GM19467 (cell line): ENCODE results near the gene CARHSP1.
A peak's percentile ranks its signal among the peaks of the same experiment; 100 is the strongest.
"Not testable (repeated sequence)": the region's sequence is repeated elsewhere in the genome, so short reads cannot be mapped to it uniquely, and the experiment has no call there.

ENCODE experiments used
- ATAC-seq: cut with Tn5 transposase; IDR thresholded peaks from one replicate; pipeline ENCODE4 v1.9.1; 2021; ENCODE audit warnings: mild to moderate bottlenecking, moderate library complexity; ENCODE audit not compliant: unreplicated experiment

Gene CARHSP1

GRCh38 chr16:8873866-8874195 is 5.0 kb upstream of the CARHSP1 start:
- ATAC-seq = not testable (repeated sequence)

DNA sequence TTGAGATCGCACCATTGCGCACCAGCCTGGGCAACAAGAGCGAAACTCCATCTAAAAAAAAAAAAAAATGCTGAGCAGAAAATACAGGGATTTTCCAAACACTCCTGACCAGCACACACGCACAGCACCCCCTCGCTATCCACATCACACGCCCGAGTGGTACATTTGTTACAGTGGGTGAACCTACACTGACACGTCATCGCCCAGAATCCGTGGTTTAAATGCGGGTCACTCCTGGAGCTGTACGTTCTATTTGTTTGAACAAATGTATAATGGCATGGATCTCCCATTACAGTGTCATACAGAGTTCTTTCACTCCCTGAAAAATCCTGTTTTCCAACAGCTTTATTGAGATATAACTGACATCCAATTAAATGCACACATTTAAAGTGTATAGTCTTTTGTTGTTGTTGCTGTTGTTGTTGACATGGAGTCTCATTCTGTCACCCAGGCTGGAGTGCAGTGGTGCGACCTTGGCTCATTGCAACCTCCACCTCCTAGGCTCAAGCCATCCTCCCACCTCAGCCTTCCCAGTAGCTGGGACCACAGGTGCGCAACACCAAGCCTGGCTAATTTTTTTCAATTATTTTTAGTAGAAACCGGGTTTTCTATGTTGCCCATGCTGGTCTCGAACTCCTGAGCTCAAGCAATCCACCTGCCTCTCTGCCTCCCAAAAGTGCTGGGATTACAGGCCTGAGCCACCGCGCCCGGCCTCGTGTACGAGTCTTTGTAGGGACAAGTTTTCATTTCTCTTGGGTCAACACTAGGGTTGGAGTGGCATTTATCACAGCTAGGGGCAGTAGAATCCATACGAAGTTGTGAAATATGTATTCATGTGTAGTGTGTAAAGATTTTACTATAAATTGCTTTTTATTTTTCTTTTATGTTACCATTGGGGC is 4.4 kb upstream of the CARHSP1 start:
- no peak for ATAC-seq

DNA sequence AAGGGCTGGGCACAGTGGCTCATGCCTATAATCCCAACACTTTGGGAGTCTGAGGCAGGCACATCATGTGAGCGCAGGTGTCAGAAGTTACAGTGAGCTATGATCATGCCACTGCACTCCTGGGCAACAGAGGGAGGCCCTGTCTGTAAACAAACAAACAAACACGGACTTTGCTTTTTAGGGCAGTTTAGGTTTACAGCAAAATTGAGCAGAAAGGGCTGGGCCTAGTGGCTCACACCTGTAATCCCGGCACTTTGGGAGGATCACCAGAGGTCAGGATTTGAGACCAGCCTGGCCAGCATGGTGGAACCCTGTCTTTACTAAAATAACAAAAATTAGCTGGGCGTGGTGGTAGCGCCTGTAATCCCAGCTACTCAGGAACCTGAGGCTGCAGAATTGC is 3.3 kb upstream of the CARHSP1 start:
- ATAC-seq = no peak

- not testable (repeated sequence) for ATAC-seq
These were observed 1.1 kb upstream of the CARHSP1 start for GRCh38 chr16:8869988-8870241.

DNA sequence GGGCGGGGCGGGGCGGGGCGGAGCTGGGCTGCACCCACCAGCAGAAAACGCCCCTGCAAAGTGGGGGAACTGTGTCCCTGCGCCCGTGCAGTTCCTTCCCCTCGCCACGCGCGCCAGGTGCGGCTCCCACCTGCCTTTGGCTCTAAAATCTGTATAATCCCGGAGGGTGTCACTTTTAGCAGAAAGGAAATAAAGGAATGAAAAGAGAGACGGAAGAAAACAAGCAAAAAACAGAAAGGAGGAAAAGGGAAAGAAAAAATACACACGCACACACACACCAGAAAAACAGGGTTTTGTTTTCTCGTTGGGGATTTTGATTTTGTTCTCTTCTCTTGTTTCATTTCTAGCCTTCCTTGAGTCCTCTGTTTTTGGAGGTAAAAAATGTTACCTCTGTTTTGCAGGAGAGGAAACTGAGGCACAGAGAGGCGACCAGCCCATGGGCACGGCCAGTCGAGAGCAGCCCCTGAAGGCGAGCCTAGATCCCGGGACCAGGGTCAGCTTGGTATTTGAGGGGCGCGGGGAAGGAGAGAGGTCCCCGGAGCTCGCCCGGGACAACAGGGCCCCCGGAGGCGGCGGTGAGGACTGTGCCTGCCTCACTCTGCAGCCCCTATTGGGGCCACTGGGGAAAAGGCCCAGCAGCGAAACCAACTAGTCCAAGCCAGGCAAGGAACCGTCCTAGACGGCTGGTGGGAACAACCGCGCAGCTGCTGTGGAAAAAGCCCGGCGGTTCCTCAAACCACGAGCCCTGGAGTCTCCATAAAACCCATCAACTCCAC is 594 bp upstream of the CARHSP1 start:
- no peak for ATAC-seq

GRCh38 chr16:8867932-8868415 is 832 bp downstream of the CARHSP1 start:
- ATAC-seq = peak; percentile 28

DNA sequence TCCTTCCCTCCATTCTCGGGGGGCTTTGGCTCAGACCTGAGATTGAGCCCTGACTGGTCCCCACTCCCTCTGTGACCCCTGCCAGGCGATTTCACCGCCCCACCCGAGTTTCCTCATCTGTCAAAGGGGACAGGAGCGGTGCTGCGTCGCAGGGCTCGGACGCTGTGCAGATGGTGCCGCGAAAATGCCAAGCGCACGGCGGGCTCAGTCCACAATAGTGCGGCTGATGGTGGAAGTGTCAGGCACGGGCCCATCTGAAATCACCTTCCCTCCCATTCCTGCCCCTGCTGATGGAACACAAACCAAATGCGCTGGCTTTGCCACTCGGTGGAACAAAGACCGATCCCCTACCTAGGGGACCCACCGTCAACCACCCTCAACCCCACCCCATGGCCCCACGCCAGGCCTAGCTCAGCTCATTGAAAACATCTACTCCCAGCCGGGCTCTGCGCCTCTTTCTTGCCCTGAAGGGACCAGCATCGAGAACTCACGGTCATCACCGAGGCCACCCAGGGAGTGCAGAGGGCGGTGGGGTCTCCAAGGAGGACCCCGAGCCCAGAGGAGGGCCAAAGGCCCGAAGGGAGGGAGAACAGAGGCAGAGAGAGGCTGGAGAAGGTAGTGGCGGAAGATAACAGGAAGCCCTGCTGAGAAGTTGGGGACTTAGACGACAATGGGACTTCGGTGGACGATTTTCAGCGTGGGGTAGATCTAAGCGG is 1.4 kb downstream of the CARHSP1 start:
- no peak for ATAC-seq

DNA sequence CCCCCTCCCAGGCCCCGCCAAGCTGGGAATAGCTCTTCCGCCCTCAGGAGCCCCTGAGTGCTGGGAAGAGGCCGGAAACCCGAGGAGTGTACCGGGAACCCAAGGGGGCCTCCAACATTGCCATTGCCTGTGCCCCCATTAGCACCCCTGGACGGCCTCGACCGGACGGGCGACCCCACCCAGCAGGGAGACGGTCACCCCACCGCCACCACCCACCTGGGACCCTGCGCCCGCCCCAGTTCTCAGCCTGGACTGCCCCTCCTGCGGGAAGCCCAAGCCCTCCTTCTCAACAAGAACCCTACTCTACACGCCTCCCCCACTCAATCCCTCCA is 2.0 kb downstream of the CARHSP1 start:
- no peak for ATAC-seq

DNA sequence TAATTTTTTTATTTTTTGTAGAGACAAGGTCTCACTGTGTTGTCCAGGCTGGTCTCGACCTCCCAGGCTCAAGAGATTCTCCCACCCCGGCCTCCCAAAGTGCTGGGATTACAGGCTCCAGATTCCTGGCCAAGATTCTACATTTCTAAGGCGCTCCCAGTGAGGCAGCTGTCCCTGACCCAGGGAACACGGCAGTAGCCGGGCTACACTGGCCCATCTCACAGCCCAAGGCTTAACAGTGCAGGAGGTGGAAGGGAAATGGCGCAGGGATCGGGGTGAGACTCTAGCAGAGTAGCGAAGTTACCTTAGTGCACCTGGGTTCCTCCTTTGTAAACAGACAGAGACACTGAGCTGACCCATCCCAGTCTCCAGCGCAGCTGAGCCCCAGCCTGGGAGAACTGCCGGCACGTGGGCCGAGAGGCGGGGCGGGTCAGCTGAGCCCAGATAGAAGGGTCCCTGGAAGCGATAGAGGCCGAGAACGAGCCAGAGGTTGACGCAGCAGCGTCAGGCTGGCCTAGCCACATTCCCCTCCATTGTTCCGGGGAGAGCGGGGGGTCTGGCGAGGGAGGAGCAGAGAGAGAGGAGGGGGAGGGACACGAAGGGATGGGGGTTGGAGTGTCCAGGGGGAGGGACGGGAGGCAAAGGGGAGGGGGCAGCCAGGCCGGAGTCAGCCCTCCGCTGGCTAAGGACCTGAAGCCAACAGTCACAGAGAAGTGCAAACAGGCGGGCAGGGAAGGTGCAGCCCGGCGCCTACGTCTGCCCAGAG is 2.5 kb downstream of the CARHSP1 start:
- ATAC-seq = no peak

DNA sequence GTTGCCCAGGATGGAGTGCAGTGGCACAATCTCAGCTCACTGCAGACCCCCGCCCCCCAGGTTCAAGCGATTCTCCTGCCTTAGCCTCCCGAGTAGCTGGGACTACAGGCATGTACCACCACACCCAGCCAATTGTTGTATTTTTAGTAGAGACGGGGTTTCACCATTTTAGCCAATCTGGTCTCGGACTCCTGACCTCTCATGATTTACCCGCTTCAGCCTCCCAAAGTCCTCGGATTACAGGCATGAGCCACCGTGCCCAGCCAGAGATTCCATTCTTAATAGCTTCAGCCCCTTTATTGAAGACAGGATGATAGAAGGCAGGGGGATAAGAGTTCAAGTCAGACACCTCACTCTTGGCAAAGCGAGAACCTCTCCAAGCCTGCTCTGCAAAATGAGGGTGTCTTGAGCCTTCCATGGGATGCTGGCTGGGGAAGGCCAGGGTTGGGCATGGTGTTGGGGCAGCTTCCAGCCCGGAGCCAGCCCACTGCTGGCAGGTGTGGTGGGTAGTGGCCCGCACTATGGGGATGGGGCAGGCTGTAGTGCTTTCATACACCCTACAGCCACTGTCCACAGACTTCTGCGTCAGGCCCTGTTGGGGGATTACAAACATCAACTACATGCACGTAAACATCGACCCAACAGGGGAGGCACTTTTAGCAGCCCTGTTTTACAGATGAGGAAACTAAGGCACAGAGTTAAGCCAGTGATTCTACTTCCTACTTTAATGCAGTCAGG is 3.5 kb downstream of the CARHSP1 start:
- no peak for ATAC-seq

- no peak for ATAC-seq
These were observed 4.2 kb downstream of the CARHSP1 start for GRCh38 chr16:8864480-8865110.

- ATAC-seq = no peak
These were observed 5.0 kb downstream of the CARHSP1 start for GRCh38 chr16:8863594-8864424.

GRCh38 chr16:8862309-8863130 is 6.3 kb downstream of the CARHSP1 start:
- no peak for ATAC-seq

DNA sequence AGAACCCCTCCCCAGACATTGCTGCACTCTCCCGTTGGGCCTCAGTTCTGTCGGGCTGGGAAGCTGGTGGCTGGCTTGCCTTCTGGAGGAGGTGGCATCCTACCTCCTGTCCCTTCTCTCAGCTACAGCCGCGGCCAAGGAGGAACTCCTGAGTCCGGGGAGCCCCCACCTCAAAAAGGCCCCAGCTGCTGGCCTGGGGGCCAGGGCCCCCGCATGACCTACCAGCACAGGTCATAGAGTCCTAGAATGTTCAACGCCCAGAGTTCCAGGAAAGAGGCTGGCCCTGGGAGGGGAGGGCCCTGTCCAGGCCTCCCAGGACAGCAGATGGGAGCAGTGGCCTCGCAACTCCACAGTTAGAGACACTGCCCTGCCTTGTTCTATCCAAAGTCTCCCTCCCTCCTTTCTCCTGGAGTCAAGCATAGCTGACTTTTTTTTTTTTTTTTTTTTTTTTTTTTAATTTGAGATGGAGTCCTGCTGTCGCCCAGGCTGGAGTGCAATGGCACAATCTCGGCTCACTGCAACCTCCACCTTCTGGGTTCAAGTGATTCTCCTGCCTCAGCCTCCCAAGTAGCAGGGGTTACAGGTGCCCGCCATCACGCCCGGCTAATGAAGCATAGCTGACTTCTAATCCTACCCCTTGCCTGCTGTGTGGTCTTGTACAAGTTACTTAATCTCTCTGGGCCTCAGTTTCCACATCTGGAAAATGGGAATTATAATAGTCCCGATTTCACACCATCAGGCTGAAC is 7.1 kb downstream of the CARHSP1 start:
- no peak for ATAC-seq

- ATAC-seq = no peak
These were observed 8.6 kb downstream of the CARHSP1 start for GRCh38 chr16:8859913-8860881.
